ENCODE measurements around the gene TIMMDC1. TPM values are rescaled to one million over a fixed set of nuclear protein-coding genes. Genes with fewer than 3 reads are reported as not detected.

Gene TIMMDC1
- total and polyA plus RNA-seq, 12 donors, result 90.3 to 379 (median 234) TPM

GRCh38 chr3:119470866-119471265 lies 27.5 kb upstream of the TIMMDC1 start:
- 98% methylated on average over 6 of the region's 6 CpGs for WGBS, 2 donors
- Histone ChIP-seq H3K9me3 (no peaks in the 10 kb centered on the region), H3K4me3 (no peak overlapping the region), H3K4me1 (peaks cover 0 to 23% (median 13%) of the 10 kb centered on the region in 9 donors), H3K36me3 (peaks cover 0 to 49% (median 15%) of the 10 kb centered on the region in 9 donors), H3K27me3 (no peaks in the 10 kb centered on the region), H3K27ac (no peak overlapping the region)
- no peak for TF ChIP-seq CTCF (IDR thresholded peaks at IDR 0.05)
- DNase-seq (no peak), ATAC-seq (no peak)
- intact Hi-C loops (cut with DNase I), result no loop called here

GRCh38 chr3:119481079-119481478 lies 17.3 kb upstream of the TIMMDC1 start:
- intact Hi-C loops (cut with DNase I), result no loop called here
- 93% methylated on average over 2 of the region's 2 CpGs for WGBS, 2 donors
- ATAC-seq (no peak), DNase-seq (no peak)
- Histone ChIP-seq H3K27ac (no peak overlapping the region), H3K36me3 (peaks cover 0 to 100% (median 45%) of the 10 kb centered on the region in 9 donors), H3K27me3 (no peaks in the 10 kb centered on the region), H3K4me1 (no peaks in the 10 kb centered on the region), H3K9me3 (no peaks in the 10 kb centered on the region), H3K4me3 (no peak overlapping the region)
- TF ChIP-seq CTCF (IDR thresholded peaks at IDR 0.05), result no peak

GRCh38 chr3:119483101-119483500 lies 15.2 kb upstream of the TIMMDC1 start:
- 83 to 94% methylated on average over 1 of the region's 1 CpG for WGBS, 2 donors
- H3K27ac ChIP-seq, result no peak overlapping the region

GRCh38 chr3:119485563-119485962 lies 12.8 kb upstream of the TIMMDC1 start:
- no peak for TF ChIP-seq CTCF (IDR thresholded peaks at IDR 0.05)
- WGBS, 2 donors, result 78 to 83% methylated on average over 2 of the region's 2 CpGs
- no peak overlapping the region for H3K27ac ChIP-seq
- no peaks in the 10 kb centered on the region for H3K4me1 ChIP-seq
- peak in 2 of 8 donors; percentile 55 to 63 for ATAC-seq
- intact Hi-C loops (cut with DNase I), result no loop called here
- H3K9me3 ChIP-seq, result no peaks in the 10 kb centered on the region
- no peaks in the 10 kb centered on the region for H3K27me3 ChIP-seq
- peaks cover 0 to 100% (median 36%) of the 10 kb centered on the region in 9 donors for H3K36me3 ChIP-seq
- no peak overlapping the region for H3K4me3 ChIP-seq
- no peak for DNase-seq

More at GRCh38 chr3:119483101-119483500, 15.2 kb upstream of the TIMMDC1 start:
- DNase-seq, result no peak
- Histone ChIP-seq H3K36me3 (peaks cover 0 to 100% (median 48%) of the 10 kb centered on the region in 9 donors), H3K27me3 (no peaks in the 10 kb centered on the region), H3K9me3 (no peaks in the 10 kb centered on the region), H3K4me3 (no peak overlapping the region), H3K4me1 (no peaks in the 10 kb centered on the region)
- ATAC-seq, result no peak
- no peak for TF ChIP-seq CTCF (IDR thresholded peaks at IDR 0.05)
- intact Hi-C loops (cut with DNase I), result no loop called here

Data from heart right ventricle (tissue), 16 donors.